ENCODE data around the gene SLC26A2.

The SLC26A2 gene

GRCh38 chr5:149975409-149975808, 14.9 kb downstream of the SLC26A2 start:
- no peak for TF ChIP-seq CTCF (IDR thresholded peaks at IDR 0.05; ENCODE audit: extremely low read depth, insufficient read depth, missing control alignments)
- DNase-seq (ENCODE audit: low spot score): no peak
- in situ Hi-C loops (cut with MboI; ENCODE audit: low pct_unique_long_range_greater_than_20kb, low sequenced_read_pairs, unreplicated experiment): no loop called here

- no peak for TF ChIP-seq CTCF (IDR thresholded peaks at IDR 0.05; ENCODE audit: extremely low read depth, insufficient read depth, missing control alignments)
These were observed 19.3 kb downstream of the SLC26A2 start for GRCh38 chr5:149979896-149980295.

GRCh38 chr5:149981206-149981605, 20.6 kb downstream of the SLC26A2 start:
- DNase-seq (ENCODE audit: low spot score): no peak
- TF ChIP-seq CTCF (IDR thresholded peaks at IDR 0.05; ENCODE audit: extremely low read depth, insufficient read depth, missing control alignments): no peak
- in situ Hi-C loops (cut with MboI; ENCODE audit: low pct_unique_long_range_greater_than_20kb, low sequenced_read_pairs, unreplicated experiment): loop anchor here (10.0 kb wide), 2 partner anchors 146 to 346 kb away; no protein-coding TSS in a partner anchor

More at GRCh38 chr5:149979896-149980295, 19.3 kb downstream of the SLC26A2 start:
- in situ Hi-C loops (cut with MboI; ENCODE audit: low pct_unique_long_range_greater_than_20kb, low sequenced_read_pairs, unreplicated experiment): loop anchor here (10.0 kb wide), 2 partner anchors 145 to 345 kb away; no protein-coding TSS in a partner anchor
- no peak for DNase-seq (ENCODE audit: low spot score)

- TF ChIP-seq CTCF (IDR thresholded peaks at IDR 0.05; ENCODE audit: extremely low read depth, insufficient read depth, missing control alignments): no peak
- in situ Hi-C loops (cut with MboI; ENCODE audit: low pct_unique_long_range_greater_than_20kb, low sequenced_read_pairs, unreplicated experiment): loop anchor here (10.0 kb wide), 2 partner anchors 148 to 348 kb away; no protein-coding TSS in a partner anchor
- DNase-seq (ENCODE audit: low spot score): no peak
These were observed 21.9 kb downstream of the SLC26A2 start for GRCh38 chr5:149982505-149982904.

- no peak for DNase-seq (ENCODE audit: low spot score)
- in situ Hi-C loops (cut with MboI; ENCODE audit: low pct_unique_long_range_greater_than_20kb, low sequenced_read_pairs, unreplicated experiment): loop anchor here (10.0 kb wide), 2 partner anchors 153 to 353 kb away; no protein-coding TSS in a partner anchor
- no peak for TF ChIP-seq CTCF (IDR thresholded peaks at IDR 0.05; ENCODE audit: extremely low read depth, insufficient read depth, missing control alignments)
These were observed 27.6 kb downstream of the SLC26A2 start for GRCh38 chr5:149988126-149988525.

- peak; percentile 65 for DNase-seq (ENCODE audit: low spot score)
- TF ChIP-seq CTCF (IDR thresholded peaks at IDR 0.05; ENCODE audit: extremely low read depth, insufficient read depth, missing control alignments): peak; percentile 86
- in situ Hi-C loops (cut with MboI; ENCODE audit: low pct_unique_long_range_greater_than_20kb, low sequenced_read_pairs, unreplicated experiment): no loop called here
These were observed 30.2 kb downstream of the SLC26A2 start for GRCh38 chr5:149990518-149991376.

Data from GM13977 (cell line).